ENCODE data around the gene KCTD11. TPM values are rescaled to one million over a fixed set of nuclear protein-coding genes. Genes with fewer than 3 reads are reported as not detected.

The KCTD11 gene
- total RNA-seq, 1 experiment from 2014 or later: 5.1 TPM

- Mint-ChIP-seq H3K9me3 (ENCODE audit: unreplicated experiment) (no peaks in the 10 kb centered on the region), H3K4me1 (ENCODE audit: low read depth, unreplicated experiment) (peaks cover 23% of the 10 kb centered on the region), H3K27ac (ENCODE audit: unreplicated experiment) (peak overlapping the region; percentile 21), H3K4me3 (ENCODE audit: unreplicated experiment) (peak overlapping the region; percentile 82), H3K27me3 (ENCODE audit: insufficient read depth, unreplicated experiment) (no peaks in the 10 kb centered on the region), H3K36me3 (ENCODE audit: insufficient read depth, unreplicated experiment) (peaks cover 58% of the 10 kb centered on the region)
- DNase-seq: no peak
- BruUV-seq (replicated peaks): TSS peak; percentile 76
- CTCF ChIA-PET: interaction anchor here (0.9 kb wide), 1 partner anchor 16 kb away, joined by 3 read pairs; no protein-coding TSS in a partner anchor
- peaks cover 4% of the 10 kb centered on the region; the same call in 1 of the 2 replicates for H3K4me1 ChIP-seq
- intact Hi-C loops (cut with micrococcal nuclease; ENCODE audit: unreplicated experiment): loop anchor here (2.0 kb wide), 1 partner anchor 15 kb away; the partner anchor contains the start of gene NEURL4
- TF ChIP-seq CTCF (IDR thresholded peaks at IDR 0.05; ENCODE audit: insufficient read depth in 1 of 2, low read depth in 1 of 2, low read length in 1 of 2, severe bottlenecking in 1 of 2, unreplicated experiment in 1 of 2): no peak
- H3K36me3 ChIP-seq (ENCODE audit: control insufficient read depth, insufficient read depth, low read length): peaks cover 5% of the 10 kb centered on the region
- H3K9me3 ChIP-seq: no peaks in the 10 kb centered on the region
- H3K27me3 ChIP-seq (replicated peaks; ENCODE audit: control insufficient read depth, insufficient read depth, low read length): no peaks in the 10 kb centered on the region
- H3K4me3 ChIP-seq (ENCODE audit: low read depth, low read length): peak overlapping the region; percentile 82
- POLR2A ChIA-PET: interaction anchor here (0.6 to 1.1 kb wide), 2 partner anchors 15 to 31 kb away, joined by 3 to 7 read pairs (median 3); partner anchors contain the start of gene NEURL4
Measured at GRCh38 chr17:7313890-7314718, 37.9 kb upstream of the KCTD11 start.

- intact Hi-C loops (cut with micrococcal nuclease; ENCODE audit: unreplicated experiment): loop anchor here (2.0 kb wide), 1 partner anchor 14 kb away; the partner anchor contains the start of gene NEURL4
- DNase-seq: peak; percentile 81 to 86
- no peak for TF ChIP-seq CTCF (IDR thresholded peaks at IDR 0.05; ENCODE audit: insufficient read depth in 1 of 2, low read depth in 1 of 2, low read length in 1 of 2, severe bottlenecking in 1 of 2, unreplicated experiment in 1 of 2)
- Histone ChIP-seq H3K27me3 (replicated peaks; ENCODE audit: control insufficient read depth, insufficient read depth, low read length) (no peaks in the 10 kb centered on the region), H3K36me3 (ENCODE audit: control insufficient read depth, insufficient read depth, low read length) (peaks cover 3% of the 10 kb centered on the region), H3K9me3 (no peaks in the 10 kb centered on the region), H3K4me3 (ENCODE audit: low read depth, low read length) (peak within 1 kb of the TSS; percentile 82), H3K4me1 (peaks cover 4% of the 10 kb centered on the region; the same call in 1 of the 2 replicates)
- BruUV-seq (replicated peaks): no TSS peak
- CTCF ChIA-PET: no interaction called here
- Mint-ChIP-seq H3K4me1 (ENCODE audit: low read depth, unreplicated experiment) (peaks cover 18% of the 10 kb centered on the region), H3K9me3 (ENCODE audit: unreplicated experiment) (no peaks in the 10 kb centered on the region), H3K36me3 (ENCODE audit: insufficient read depth, unreplicated experiment) (peaks cover 50% of the 10 kb centered on the region), H3K27ac (ENCODE audit: unreplicated experiment) (peak within 1 kb of the TSS; percentile 93), H3K27me3 (ENCODE audit: insufficient read depth, unreplicated experiment) (no peaks in the 10 kb centered on the region), H3K4me3 (ENCODE audit: unreplicated experiment) (peak within 1 kb of the TSS; percentile 82)
- POLR2A ChIA-PET: interaction anchor here (0.6 to 1.0 kb wide), 3 partner anchors 14 to 32 kb away, joined by 3 read pairs; partner anchors contain the start of gene NEURL4
Measured at GRCh38 chr17:7314719-7315569, 37.0 kb upstream of the KCTD11 start, which contains the start of gene GPS2. TSS of gene GPS2 (minus strand) at chr17:7315360. CDS start at chr17:7315052, 308 bp downstream.

Measured in Caco-2 (cell line).